ENCODE data around the gene PLOD3. TPM values are rescaled to one million over a fixed set of nuclear protein-coding genes. Genes with fewer than 3 reads are reported as not detected.
A peak's percentile ranks its signal among the peaks of the same experiment; 100 is the strongest.

PLOD3 gene
- total and polyA plus RNA-seq, 9 of the 15 experiments (the other 6 are each of a cell fraction or from before 2014, with no cell fraction given) = 2.8 to 101 (median 30.9) TPM

GRCh38 chr7:101218236-101219125 lies 1.1 kb upstream of the PLOD3 start:
- WGBS (ENCODE audit: insufficient coverage, low coverage, missing lambda C conversion rate) = 2% methylated on average over 25 of the region's 26 CpGs
- peak overlapping the region; percentile 88 to 92 for H3K9ac ChIP-seq (ENCODE audit: insufficient read depth in 1 of 2, low read depth in 2 of 2, low read length in 2 of 2)
- no peaks in the 10 kb centered on the region for H3K9me3 ChIP-seq (replicated peaks; ENCODE audit: control insufficient read depth, insufficient read depth, low read depth, low read length)
- H3K36me3 ChIP-seq (ENCODE audit: control insufficient read depth, insufficient read depth, low read length) = peaks cover 37% of the 10 kb centered on the region; the same call in 2 of the 3 replicates
- peak overlapping the region; percentile 97 for H2AFZ ChIP-seq (ENCODE audit: low read depth, low read length)
- FAIRE-seq (peak; percentile 6), ATAC-seq (no peak; the same call in 2 of the 3 replicates), DNase-seq (ENCODE audit: extremely low read depth in 1 of 4, low spot score in 3 of 4) (no peak)
- no peaks in the 10 kb centered on the region for H4K20me1 ChIP-seq (replicated peaks; ENCODE audit: control insufficient read depth, insufficient read depth, low read length)
- CTCF ChIA-PET (ENCODE audit: low intra/inter-chr PET ratio) = interaction anchor here (0.6 kb wide), 1 partner anchor 603 kb away, joined by 3 read pairs; no protein-coding TSS in a partner anchor
- H3K4me1 ChIP-seq (replicated peaks in 1 of 2; ENCODE audit: control insufficient read depth in 2 of 2, insufficient read depth in 2 of 2, low read length in 2 of 2) = peaks cover 22 to 45% of the 10 kb centered on the region in 2 experiments
- H3K27me3 ChIP-seq (ENCODE audit: control insufficient read depth in 2 of 2, insufficient read depth in 2 of 2, low read length in 2 of 2) = no peaks in the 10 kb centered on the region
- H3K4me2 ChIP-seq (ENCODE audit: insufficient read depth, low read length) = peak overlapping the region; percentile 96
- POLR2A ChIA-PET = interaction anchor here (0.7 to 2.4 kb wide), 14 partner anchors 9 to 123 kb away, joined by 3 to 19 read pairs (median 4); partner anchors contain the start of gene CLDN15
- H3K27ac ChIP-seq (ENCODE audit: extremely low read depth, low read depth, low read length) = peak overlapping the region; percentile 95
- peak overlapping the region; percentile 67 for H3K4me3 ChIP-seq
- intact Hi-C loops (cut with micrococcal nuclease) = no loop called here
- in situ Hi-C loops (cut with MboI) = no loop called here
- BruUV-seq (replicated peaks) = TSS peak; percentile 85
- peaks cover 9% of the 10 kb centered on the region for H3K9me1 ChIP-seq (ENCODE audit: control insufficient read depth, insufficient read depth, low read length)
- H3K79me2 ChIP-seq (ENCODE audit: control insufficient read depth, insufficient read depth, low read length) = peaks cover 46% of the 10 kb centered on the region
- peak; percentile 86 for TF ChIP-seq GABPA (tag; conservative IDR thresholded peaks at IDR 0.05; ENCODE audit: low read depth)
- no peak for TF ChIP-seq HNRNPUL1 (IDR thresholded peaks at IDR 0.05; ENCODE audit: low read length)
- no peak for TF ChIP-seq ZNF740 (CRISPR knock-in tag; IDR thresholded peaks at IDR 0.05)
- TF ChIP-seq ZNF740 (tag; IDR thresholded peaks at IDR 0.05) = 0 out of 4 replicates have a peak, but pooled peaks of 1 of the 2 experiments have one; percentile 17
- peak in 1 of 2 experiments; percentile 17; a peak in 2 of 4 replicates for TF ChIP-seq HDAC1 (IDR thresholded peaks at IDR 0.05)
- TF ChIP-seq PHTF2 (CRISPR knock-in tag; IDR thresholded peaks at IDR 0.05) = no peak
- TF ChIP-seq RB1 (IDR thresholded peaks at IDR 0.05; ENCODE audit: low read depth) = no peak
- TF ChIP-seq, protein P1, sequence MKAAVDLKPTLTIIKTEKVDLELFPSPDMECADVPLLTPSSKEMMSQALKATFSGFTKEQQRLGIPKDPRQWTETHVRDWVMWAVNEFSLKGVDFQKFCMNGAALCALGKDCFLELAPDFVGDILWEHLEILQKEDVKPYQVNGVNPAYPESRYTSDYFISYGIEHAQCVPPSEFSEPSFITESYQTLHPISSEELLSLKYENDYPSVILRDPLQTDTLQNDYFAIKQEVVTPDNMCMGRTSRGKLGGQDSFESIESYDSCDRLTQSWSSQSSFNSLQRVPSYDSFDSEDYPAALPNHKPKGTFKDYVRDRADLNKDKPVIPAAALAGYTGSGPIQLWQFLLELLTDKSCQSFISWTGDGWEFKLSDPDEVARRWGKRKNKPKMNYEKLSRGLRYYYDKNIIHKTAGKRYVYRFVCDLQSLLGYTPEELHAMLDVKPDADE (conservative IDR thresholded peaks at IDR 0.05; ENCODE audit: control insufficient read depth, low read depth, low read length) = 0 out of 2 replicates have a peak, but pooled peaks have one; percentile 32
- peak; percentile 40 for TF ChIP-seq CHD1 (IDR thresholded peaks at IDR 0.05; ENCODE audit: low read length)
- TF ChIP-seq, protein P2, sequence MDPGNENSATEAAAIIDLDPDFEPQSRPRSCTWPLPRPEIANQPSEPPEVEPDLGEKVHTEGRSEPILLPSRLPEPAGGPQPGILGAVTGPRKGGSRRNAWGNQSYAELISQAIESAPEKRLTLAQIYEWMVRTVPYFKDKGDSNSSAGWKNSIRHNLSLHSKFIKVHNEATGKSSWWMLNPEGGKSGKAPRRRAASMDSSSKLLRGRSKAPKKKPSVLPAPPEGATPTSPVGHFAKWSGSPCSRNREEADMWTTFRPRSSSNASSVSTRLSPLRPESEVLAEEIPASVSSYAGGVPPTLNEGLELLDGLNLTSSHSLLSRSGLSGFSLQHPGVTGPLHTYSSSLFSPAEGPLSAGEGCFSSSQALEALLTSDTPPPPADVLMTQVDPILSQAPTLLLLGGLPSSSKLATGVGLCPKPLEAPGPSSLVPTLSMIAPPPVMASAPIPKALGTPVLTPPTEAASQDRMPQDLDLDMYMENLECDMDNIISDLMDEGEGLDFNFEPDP (CRISPR knock-in tag; IDR thresholded peaks at IDR 0.05) = no peak

Measured in K562 (cell line).